GM12874 (cell line): Measurements from ENCODE around the gene PGS1.

ENCODE experiments used
- TF ChIP-seq, protein P1 (sequence below): IDR thresholded peaks from 2 replicates; pipeline ENCODE4 v1.5.1; 2011; ENCODE audit warnings: low read depth, mild to moderate bottlenecking, control low read depth, low read length, moderate library complexity; ENCODE audit not compliant: insufficient read depth

Gene PGS1

GRCh38 chr17:78396441-78397337 lies 18.2 kb downstream of the PGS1 start:
- TF ChIP-seq, protein P1, sequence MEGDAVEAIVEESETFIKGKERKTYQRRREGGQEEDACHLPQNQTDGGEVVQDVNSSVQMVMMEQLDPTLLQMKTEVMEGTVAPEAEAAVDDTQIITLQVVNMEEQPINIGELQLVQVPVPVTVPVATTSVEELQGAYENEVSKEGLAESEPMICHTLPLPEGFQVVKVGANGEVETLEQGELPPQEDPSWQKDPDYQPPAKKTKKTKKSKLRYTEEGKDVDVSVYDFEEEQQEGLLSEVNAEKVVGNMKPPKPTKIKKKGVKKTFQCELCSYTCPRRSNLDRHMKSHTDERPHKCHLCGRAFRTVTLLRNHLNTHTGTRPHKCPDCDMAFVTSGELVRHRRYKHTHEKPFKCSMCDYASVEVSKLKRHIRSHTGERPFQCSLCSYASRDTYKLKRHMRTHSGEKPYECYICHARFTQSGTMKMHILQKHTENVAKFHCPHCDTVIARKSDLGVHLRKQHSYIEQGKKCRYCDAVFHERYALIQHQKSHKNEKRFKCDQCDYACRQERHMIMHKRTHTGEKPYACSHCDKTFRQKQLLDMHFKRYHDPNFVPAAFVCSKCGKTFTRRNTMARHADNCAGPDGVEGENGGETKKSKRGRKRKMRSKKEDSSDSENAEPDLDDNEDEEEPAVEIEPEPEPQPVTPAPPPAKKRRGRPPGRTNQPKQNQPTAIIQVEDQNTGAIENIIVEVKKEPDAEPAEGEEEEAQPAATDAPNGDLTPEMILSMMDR: no peak

- TF ChIP-seq, protein P1: no peak
Measured at GRCh38 chr17:78397681-78398101, 19.2 kb downstream of the PGS1 start.

DNA sequence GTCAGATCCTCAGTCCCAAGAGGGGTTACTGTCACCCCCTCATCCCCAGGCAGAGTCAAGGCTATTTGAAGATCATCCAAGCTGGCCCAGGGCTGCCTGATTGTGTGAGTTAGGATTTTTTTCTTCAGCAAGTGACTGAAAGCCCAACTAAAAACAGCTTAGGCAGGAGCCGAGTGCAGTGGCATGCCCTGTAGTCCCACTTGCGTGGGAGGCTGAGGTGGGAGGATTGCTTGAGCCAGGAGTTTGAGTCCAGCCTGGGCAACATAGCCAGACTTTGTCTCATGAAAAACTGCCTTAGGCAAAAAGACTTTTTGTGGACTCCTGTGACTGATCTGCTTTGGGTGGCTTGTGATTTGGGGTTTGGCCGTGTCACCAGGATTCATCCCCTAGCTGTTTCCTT lies 19.9 kb downstream of the PGS1 start:
- TF ChIP-seq, protein P1: no peak

DNA sequence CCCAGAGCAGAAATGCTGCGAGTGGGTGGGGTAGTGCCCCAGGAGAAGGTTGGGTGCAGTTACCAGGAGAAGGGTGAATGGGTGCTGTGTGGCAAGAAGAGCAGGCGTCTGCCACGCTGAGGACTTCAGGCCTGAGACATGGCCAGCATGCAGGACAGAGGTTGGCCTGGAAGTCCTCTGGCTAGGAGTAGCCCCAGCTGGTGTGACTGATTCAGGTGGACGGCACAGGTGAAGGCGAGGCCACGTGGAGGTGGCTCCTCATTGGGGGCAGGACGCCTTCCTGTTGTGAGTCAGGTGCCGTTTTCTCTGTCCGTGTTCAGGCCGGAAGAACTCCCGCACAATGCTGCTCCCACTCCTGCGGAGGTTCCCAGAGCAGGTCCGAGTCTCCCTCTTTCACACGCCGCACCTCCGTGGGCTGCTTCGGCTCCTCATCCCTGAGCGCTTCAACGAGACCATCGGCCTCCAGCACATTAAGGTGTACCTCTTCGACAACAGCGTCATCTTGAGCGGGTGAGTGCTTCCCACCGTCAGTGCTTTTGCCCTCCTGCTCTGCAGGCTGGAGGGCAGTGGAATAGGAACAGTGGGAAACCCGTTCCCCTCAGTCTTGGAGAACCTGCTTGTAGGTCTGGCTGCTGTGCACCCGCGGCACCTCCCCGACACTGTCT lies 20.7 kb downstream of the PGS1 start:
- TF ChIP-seq, protein P1: no peak

- TF ChIP-seq, protein P1: no peak
Measured at GRCh38 chr17:78399693-78400144, 21.3 kb downstream of the PGS1 start.

DNA sequence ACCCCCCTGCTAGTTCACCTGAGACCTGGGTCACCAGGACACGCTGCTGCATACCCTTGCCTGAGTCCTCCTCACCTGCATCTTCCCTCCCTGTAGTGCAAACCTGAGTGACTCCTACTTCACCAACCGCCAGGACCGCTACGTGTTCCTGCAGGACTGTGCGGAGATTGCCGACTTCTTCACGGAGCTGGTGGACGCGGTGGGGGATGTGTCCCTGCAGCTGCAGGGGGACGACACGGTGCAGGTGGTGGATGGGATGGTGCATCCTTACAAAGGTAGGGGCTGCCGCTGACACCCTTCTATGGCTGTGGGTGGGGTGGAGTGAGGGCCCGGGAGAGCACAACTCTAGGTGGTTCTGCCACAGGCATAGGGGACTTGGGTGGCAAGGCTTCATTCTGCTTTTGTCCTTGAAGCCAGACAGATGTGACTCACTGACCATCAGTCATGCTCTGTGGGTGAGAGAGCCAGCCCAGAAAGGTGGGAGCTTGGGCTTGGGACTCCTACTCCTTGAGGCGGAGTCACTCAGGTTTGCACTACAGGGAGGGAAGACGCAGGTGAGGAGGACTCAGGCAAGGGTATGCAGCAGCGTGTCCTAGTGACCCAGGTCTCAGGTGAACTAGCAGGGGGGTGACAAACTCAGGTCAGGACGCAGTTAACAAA lies 22.3 kb downstream of the PGS1 start:
- TF ChIP-seq, protein P1: no peak

DNA sequence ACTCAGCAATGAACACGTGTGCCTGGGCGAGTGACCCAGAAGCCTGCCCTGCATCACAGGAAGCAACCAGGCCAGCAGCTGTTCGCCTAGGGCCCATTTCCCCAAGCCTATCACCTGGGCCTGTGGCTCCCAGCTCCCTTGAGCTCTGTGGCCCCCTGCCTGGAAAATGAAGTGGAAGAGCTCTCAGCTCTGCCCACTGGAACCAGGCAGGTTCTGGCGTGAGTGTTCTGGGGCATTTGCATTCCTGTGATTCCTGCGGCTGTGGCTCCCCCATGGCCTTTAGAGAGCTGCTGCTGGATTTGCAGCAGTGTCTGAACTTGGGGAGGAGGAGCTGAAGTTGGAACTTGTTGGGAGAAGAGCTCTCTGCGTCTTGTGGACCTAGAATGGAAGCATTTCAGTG lies 22.8 kb downstream of the PGS1 start:
- TF ChIP-seq, protein P1: no peak
